ENCODE measurements around the gene ZNF827.

DNA sequence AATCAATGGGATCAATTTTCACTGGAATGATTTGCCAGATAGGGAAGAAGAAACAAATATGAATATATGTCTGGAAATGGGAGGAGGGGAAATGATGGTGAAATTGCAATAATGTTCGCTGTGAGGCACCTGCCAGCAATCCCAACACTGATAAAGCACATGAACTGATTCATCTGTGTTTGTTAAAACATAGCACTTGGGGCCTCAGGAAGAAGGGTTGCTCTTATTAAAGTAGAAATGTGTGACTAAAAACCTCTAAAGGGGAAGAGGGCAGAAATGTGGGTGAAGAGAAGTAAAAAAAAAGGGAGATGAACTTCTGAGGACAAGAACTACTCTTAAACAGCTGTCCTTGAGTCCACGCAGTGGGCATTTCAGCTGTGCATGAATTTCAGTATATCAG, 157.3 kb downstream of the ZNF827 start:
- TF ChIP-seq, protein P1, sequence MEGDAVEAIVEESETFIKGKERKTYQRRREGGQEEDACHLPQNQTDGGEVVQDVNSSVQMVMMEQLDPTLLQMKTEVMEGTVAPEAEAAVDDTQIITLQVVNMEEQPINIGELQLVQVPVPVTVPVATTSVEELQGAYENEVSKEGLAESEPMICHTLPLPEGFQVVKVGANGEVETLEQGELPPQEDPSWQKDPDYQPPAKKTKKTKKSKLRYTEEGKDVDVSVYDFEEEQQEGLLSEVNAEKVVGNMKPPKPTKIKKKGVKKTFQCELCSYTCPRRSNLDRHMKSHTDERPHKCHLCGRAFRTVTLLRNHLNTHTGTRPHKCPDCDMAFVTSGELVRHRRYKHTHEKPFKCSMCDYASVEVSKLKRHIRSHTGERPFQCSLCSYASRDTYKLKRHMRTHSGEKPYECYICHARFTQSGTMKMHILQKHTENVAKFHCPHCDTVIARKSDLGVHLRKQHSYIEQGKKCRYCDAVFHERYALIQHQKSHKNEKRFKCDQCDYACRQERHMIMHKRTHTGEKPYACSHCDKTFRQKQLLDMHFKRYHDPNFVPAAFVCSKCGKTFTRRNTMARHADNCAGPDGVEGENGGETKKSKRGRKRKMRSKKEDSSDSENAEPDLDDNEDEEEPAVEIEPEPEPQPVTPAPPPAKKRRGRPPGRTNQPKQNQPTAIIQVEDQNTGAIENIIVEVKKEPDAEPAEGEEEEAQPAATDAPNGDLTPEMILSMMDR (conservative IDR thresholded peaks at IDR 0.05) = no peak
- TF ChIP-seq ZFX (IDR thresholded peaks at IDR 0.05) = no peak
